ENCODE measurements around the gene C16orf78. TPM values are rescaled to one million over a fixed set of nuclear protein-coding genes. Genes with fewer than 3 reads are reported as not detected.

C16orf78 gene
- total and polyA plus RNA-seq, 2 of the 8 experiments (the other 6 are each of a cell fraction or from before 2014, with no cell fraction given): not detected

DNA sequence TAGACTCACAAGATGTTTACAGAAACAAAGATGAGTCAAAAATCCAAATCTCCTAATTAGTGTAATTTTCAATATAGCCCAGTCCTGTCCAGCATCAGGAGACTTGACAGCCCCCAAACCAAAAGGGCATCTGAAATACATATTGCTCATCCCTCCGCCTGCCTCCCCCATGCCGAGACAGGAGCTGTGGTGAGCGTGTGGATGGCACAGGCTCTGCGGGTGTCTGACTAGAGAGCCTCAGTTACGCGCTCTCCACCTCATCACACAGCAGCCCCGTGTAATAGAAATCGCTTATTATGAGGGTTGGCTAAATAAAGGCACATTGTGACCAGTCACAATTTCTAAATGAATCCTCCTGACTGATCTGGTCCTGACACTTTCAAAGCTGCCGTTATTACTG is 48.9 kb upstream of the C16orf78 start:
- Histone ChIP-seq H3K79me2 (ENCODE audit: control insufficient read depth in 1 of 2, insufficient read depth in 2 of 2, low read length in 2 of 2) (no peaks in the 10 kb centered on the region), H4K5ac (ENCODE audit: insufficient read length, low read depth, low read length) (no peak overlapping the region), H2BK20ac (ENCODE audit: low read length) (no peak overlapping the region), H2BK12ac (ENCODE audit: low read depth, low read length) (no peak overlapping the region), H2AK5ac (ENCODE audit: low read depth, low read length) (no peak overlapping the region), H3K23me2 (ENCODE audit: low read depth, low read length) (no peaks in the 10 kb centered on the region), H2BK120ac (replicated peaks; ENCODE audit: low read depth, low read length) (no peak overlapping the region), H2AFZ (ENCODE audit: low read length) (no peak overlapping the region), H3K9ac (replicated peaks in 1 of 4; ENCODE audit: extremely low read depth in 1 of 4, low read depth in 3 of 4, low read length in 3 of 4) (no peak overlapping the region), H3K23ac (ENCODE audit: insufficient read length) (no peak overlapping the region), H3K4ac (replicated peaks; ENCODE audit: insufficient read length, low read depth, low read length) (no peak overlapping the region), H3K36me3 (ENCODE audit: control insufficient read depth in 2 of 4, insufficient read depth in 4 of 4, low read length in 3 of 4) (no peaks in the 10 kb centered on the region), H3K4me2 (ENCODE audit: insufficient read depth in 1 of 2, low read depth in 2 of 2, low read length in 2 of 2) (no peak overlapping the region), H2BK15ac (ENCODE audit: low read length) (no peak overlapping the region), H3K18ac (ENCODE audit: extremely low read depth, low read length) (no peak overlapping the region), H3K9me3 (ENCODE audit: insufficient read depth in 2 of 2, low read depth in 1 of 2, low read length in 1 of 2) (no peaks in the 10 kb centered on the region), H2BK5ac (ENCODE audit: low read depth, low read length) (no peak overlapping the region), H3K27me3 (replicated peaks in 1 of 4; ENCODE audit: control insufficient read depth in 3 of 4, extremely low read depth in 1 of 4, insufficient read depth in 3 of 4, low read length in 3 of 4) (no peaks in the 10 kb centered on the region), H3K27ac (ENCODE audit: low read depth, low read length) (no peak overlapping the region), H3K56ac (replicated peaks; ENCODE audit: insufficient read length, low read depth, low read length) (no peak overlapping the region), H3K79me1 (ENCODE audit: low read depth, low read length) (no peaks in the 10 kb centered on the region), H3K4me3 (ENCODE audit: extremely low read depth in 1 of 4, insufficient read depth in 2 of 4, low read depth in 3 of 4, low read length in 4 of 4) (no peak overlapping the region), H4K20me1 (replicated peaks in 1 of 2; ENCODE audit: control insufficient read depth in 1 of 2, insufficient read depth in 2 of 2, low read length in 2 of 2) (no peaks in the 10 kb centered on the region), H4K8ac (ENCODE audit: extremely low read depth, insufficient read depth, low read length) (no peak overlapping the region), H3K4me1 (replicated peaks in 1 of 4; ENCODE audit: control insufficient read depth in 3 of 4, insufficient read depth in 4 of 4, low read length in 3 of 4) (no peaks in the 10 kb centered on the region), H4K91ac (replicated peaks; ENCODE audit: insufficient read length, low read length) (no peak overlapping the region), H3K14ac (ENCODE audit: insufficient read length) (no peak overlapping the region)
- ChIA-PET POLR2A (ENCODE audit: partially characterized antibody) (no interaction called here), CTCF (ENCODE audit: partially characterized antibody) (interaction anchor here (0.9 kb wide), 2 partner anchors 25 to 266 kb away, joined by 3 read pairs; no protein-coding TSS in a partner anchor)
- no peak for TF ChIP-seq RFX5 (IDR thresholded peaks at IDR 0.05; ENCODE audit: borderline replicate concordance, low read depth, low read length)
- TF ChIP-seq SIN3A (conservative IDR thresholded peaks at IDR 0.05 in 1 of 2, IDR thresholded peaks at IDR 0.05 in 1 of 2; ENCODE audit: low read depth in 1 of 2, low read length in 2 of 2): no peak
- TF ChIP-seq GABPA (IDR thresholded peaks at IDR 0.05; ENCODE audit: borderline replicate concordance, insufficient read depth, low read length): no peak
- no peak for TF ChIP-seq BCL11A (IDR thresholded peaks at IDR 0.05; ENCODE audit: low read depth in 2 of 2, low read length in 2 of 2)
- no peak for TF ChIP-seq KDM1A (IDR thresholded peaks at IDR 0.05; ENCODE audit: borderline replicate concordance, low read length)
- TF ChIP-seq GTF2F1 (IDR thresholded peaks at IDR 0.05; ENCODE audit: borderline replicate concordance, low read depth, low read length): no peak
- 94% methylated on average over 9 of the region's 9 CpGs; no CpG with 5 or more reads in 1 of the 2 experiments for WGBS, 2 experiments (ENCODE audit: extremely low coverage in 1 of 2, insufficient coverage in 1 of 2, insufficient read length in 1 of 2, insufficient replicate concordance in 2 of 2, low coverage in 1 of 2, low lambda C conversion rate in 2 of 2, missing lambda C conversion rate in 1 of 2)
- FAIRE-seq (no peak), DNase-seq (ENCODE audit: low read depth in 1 of 2, low spot score in 2 of 2) (no peak)
